ENCODE results near the gene PDE4B.

The PDE4B gene

GRCh38 chr1:66167267-66167666, 374.6 kb downstream of the PDE4B start:
- no peak for FAIRE-seq
- TF ChIP-seq POU2F2 (IDR thresholded peaks at IDR 0.05; ENCODE audit: low read depth, low read length) (no peak), SPI1 (IDR thresholded peaks at IDR 0.05; ENCODE audit: low read depth, low read length) (no peak), TAF1 (IDR thresholded peaks at IDR 0.05; ENCODE audit: low read depth, low read length) (no peak), PAX5 (IDR thresholded peaks at IDR 0.05; ENCODE audit: insufficient read depth, low read length, severe bottlenecking) (no peak), POLR2A (IDR thresholded peaks at IDR 0.05; ENCODE audit: low read depth, low read length) (no peak), POLR2AphosphoS5 (IDR thresholded peaks at IDR 0.05; ENCODE audit: low read depth, low read length) (no peak)
- no peak for DNase-seq (ENCODE audit: insufficient read length, low spot score)

- FAIRE-seq (no peak), DNase-seq (ENCODE audit: insufficient read length, low spot score) (no peak)
- TF ChIP-seq POLR2AphosphoS5 (IDR thresholded peaks at IDR 0.05; ENCODE audit: low read depth, low read length) (no peak), TAF1 (IDR thresholded peaks at IDR 0.05; ENCODE audit: low read depth, low read length) (no peak), POLR2A (IDR thresholded peaks at IDR 0.05; ENCODE audit: low read depth, low read length) (no peak), SPI1 (IDR thresholded peaks at IDR 0.05; ENCODE audit: low read depth, low read length) (peak; percentile 56; the same call in 1 of the 2 replicates), PAX5 (IDR thresholded peaks at IDR 0.05; ENCODE audit: insufficient read depth, low read length, severe bottlenecking) (no peak)
Measured at GRCh38 chr1:66168467-66168887, 375.8 kb downstream of the PDE4B start.

- no peak for FAIRE-seq
- no peak for DNase-seq (ENCODE audit: insufficient read length, low spot score)
- TF ChIP-seq TAF1 (IDR thresholded peaks at IDR 0.05; ENCODE audit: low read depth, low read length) (no peak), POLR2A (IDR thresholded peaks at IDR 0.05; ENCODE audit: low read depth, low read length) (no peak), POLR2AphosphoS5 (IDR thresholded peaks at IDR 0.05; ENCODE audit: low read depth, low read length) (no peak), PAX5 (IDR thresholded peaks at IDR 0.05; ENCODE audit: insufficient read depth, low read length, severe bottlenecking) (no peak)
Measured at GRCh38 chr1:66168948-66169671, 376.4 kb downstream of the PDE4B start.

- DNase-seq (ENCODE audit: insufficient read length, low spot score) (no peak), FAIRE-seq (no peak)
- TF ChIP-seq PAX5 (IDR thresholded peaks at IDR 0.05; ENCODE audit: insufficient read depth, low read length, severe bottlenecking): no peak
- TF ChIP-seq SPI1 (IDR thresholded peaks at IDR 0.05; ENCODE audit: low read depth, low read length): no peak
- no peak for TF ChIP-seq POU2F2 (IDR thresholded peaks at IDR 0.05; ENCODE audit: low read depth, low read length)
- TF ChIP-seq TAF1 (IDR thresholded peaks at IDR 0.05; ENCODE audit: low read depth, low read length): no peak
- TF ChIP-seq POLR2A (IDR thresholded peaks at IDR 0.05; ENCODE audit: low read depth, low read length): no peak
- no peak for TF ChIP-seq POLR2AphosphoS5 (IDR thresholded peaks at IDR 0.05; ENCODE audit: low read depth, low read length)
Measured at GRCh38 chr1:66172272-66172671, 379.6 kb downstream of the PDE4B start.

- FAIRE-seq (no peak), DNase-seq (ENCODE audit: insufficient read length, low spot score) (no peak)
- no peak for TF ChIP-seq PAX5 (IDR thresholded peaks at IDR 0.05; ENCODE audit: insufficient read depth, low read length, severe bottlenecking)
Measured at GRCh38 chr1:66175098-66175497, 382.4 kb downstream of the PDE4B start.

- FAIRE-seq: no peak
Measured at GRCh38 chr1:66175581-66175980, 382.9 kb downstream of the PDE4B start.

GRCh38 chr1:66176012-66176715, 383.5 kb downstream of the PDE4B start:
- FAIRE-seq: no peak
- no peak for DNase-seq (ENCODE audit: insufficient read length, low spot score)
- TF ChIP-seq TAF1 (IDR thresholded peaks at IDR 0.05; ENCODE audit: low read depth, low read length) (no peak), POU2F2 (IDR thresholded peaks at IDR 0.05; ENCODE audit: low read depth, low read length) (no peak), SPI1 (IDR thresholded peaks at IDR 0.05; ENCODE audit: low read depth, low read length) (no peak), PAX5 (IDR thresholded peaks at IDR 0.05; ENCODE audit: insufficient read depth, low read length, severe bottlenecking) (no peak), POLR2AphosphoS5 (IDR thresholded peaks at IDR 0.05; ENCODE audit: low read depth, low read length) (no peak), POLR2A (IDR thresholded peaks at IDR 0.05; ENCODE audit: low read depth, low read length) (no peak)

More at GRCh38 chr1:66175581-66175980, 382.9 kb downstream of the PDE4B start:
- TF ChIP-seq TAF1 (IDR thresholded peaks at IDR 0.05; ENCODE audit: low read depth, low read length) (no peak), SPI1 (IDR thresholded peaks at IDR 0.05; ENCODE audit: low read depth, low read length) (no peak)
- no peak for DNase-seq (ENCODE audit: insufficient read length, low spot score)

- FAIRE-seq: no peak
- no peak for DNase-seq (ENCODE audit: insufficient read length, low spot score)
Measured at GRCh38 chr1:66176832-66177231, 384.1 kb downstream of the PDE4B start.

GRCh38 chr1:66177510-66177909, 384.8 kb downstream of the PDE4B start:
- TF ChIP-seq POU2F2 (IDR thresholded peaks at IDR 0.05; ENCODE audit: low read depth, low read length) (no peak), POLR2AphosphoS5 (IDR thresholded peaks at IDR 0.05; ENCODE audit: low read depth, low read length) (no peak), TAF1 (IDR thresholded peaks at IDR 0.05; ENCODE audit: low read depth, low read length) (no peak), POLR2A (IDR thresholded peaks at IDR 0.05; ENCODE audit: low read depth, low read length) (no peak), PAX5 (IDR thresholded peaks at IDR 0.05; ENCODE audit: insufficient read depth, low read length, severe bottlenecking) (no peak), SPI1 (IDR thresholded peaks at IDR 0.05; ENCODE audit: low read depth, low read length) (no peak)
- DNase-seq (ENCODE audit: insufficient read length, low spot score) (no peak), FAIRE-seq (no peak)

More at GRCh38 chr1:66176832-66177231, 384.1 kb downstream of the PDE4B start:
- TF ChIP-seq POLR2AphosphoS5 (IDR thresholded peaks at IDR 0.05; ENCODE audit: low read depth, low read length): no peak
- no peak for TF ChIP-seq POLR2A (IDR thresholded peaks at IDR 0.05; ENCODE audit: low read depth, low read length)
- TF ChIP-seq TAF1 (IDR thresholded peaks at IDR 0.05; ENCODE audit: low read depth, low read length): no peak
- no peak for TF ChIP-seq SPI1 (IDR thresholded peaks at IDR 0.05; ENCODE audit: low read depth, low read length)
- no peak for TF ChIP-seq PAX5 (IDR thresholded peaks at IDR 0.05; ENCODE audit: insufficient read depth, low read length, severe bottlenecking)
- no peak for TF ChIP-seq POU2F2 (IDR thresholded peaks at IDR 0.05; ENCODE audit: low read depth, low read length)

- DNase-seq (ENCODE audit: insufficient read length, low spot score) (no peak), FAIRE-seq (no peak)
- no peak for TF ChIP-seq POU2F2 (IDR thresholded peaks at IDR 0.05; ENCODE audit: low read depth, low read length)
- TF ChIP-seq POLR2A (IDR thresholded peaks at IDR 0.05; ENCODE audit: low read depth, low read length): no peak
- TF ChIP-seq TAF1 (IDR thresholded peaks at IDR 0.05; ENCODE audit: low read depth, low read length): no peak
- TF ChIP-seq POLR2AphosphoS5 (IDR thresholded peaks at IDR 0.05; ENCODE audit: low read depth, low read length): no peak
- no peak for TF ChIP-seq PAX5 (IDR thresholded peaks at IDR 0.05; ENCODE audit: insufficient read depth, low read length, severe bottlenecking)
- TF ChIP-seq SPI1 (IDR thresholded peaks at IDR 0.05; ENCODE audit: low read depth, low read length): no peak
Measured at GRCh38 chr1:66182026-66182425, 389.3 kb downstream of the PDE4B start.
